Measurements from ENCODE around the gene ISL2.

Gene ISL2

GRCh38 chr15:76353023-76353577, 16.5 kb downstream of the ISL2 start:
- Histone ChIP-seq H3K4me3 (ENCODE audit: low read depth, low read length, poor library complexity, severe bottlenecking) (no peak overlapping the region), H3K9me3 (ENCODE audit: low read length) (no peaks in the 10 kb centered on the region), H3K9me2 (ENCODE audit: low read depth, low read length) (no peaks in the 10 kb centered on the region), H3K79me2 (ENCODE audit: insufficient read depth, low read length) (no peaks in the 10 kb centered on the region), H2AFZ (ENCODE audit: low read length) (no peak overlapping the region), H3K36me3 (ENCODE audit: insufficient read depth, low read length) (no peaks in the 10 kb centered on the region), H3K4me2 (ENCODE audit: low read length) (no peak overlapping the region), H4K20me1 (ENCODE audit: insufficient read depth, low read length) (no peaks in the 10 kb centered on the region), H3K9ac (ENCODE audit: low read length) (no peak overlapping the region), H3K27me3 (ENCODE audit: insufficient read depth, low read length) (no peaks in the 10 kb centered on the region), H3K27ac (ENCODE audit: low read depth, low read length, poor library complexity, severe bottlenecking) (no peak overlapping the region), H3K4me1 (ENCODE audit: insufficient read depth, low read length, severe bottlenecking) (no peaks in the 10 kb centered on the region), H3F3A (ENCODE audit: insufficient read depth, low read length) (no peaks in the 10 kb centered on the region)
- TF ChIP-seq, protein P1, sequence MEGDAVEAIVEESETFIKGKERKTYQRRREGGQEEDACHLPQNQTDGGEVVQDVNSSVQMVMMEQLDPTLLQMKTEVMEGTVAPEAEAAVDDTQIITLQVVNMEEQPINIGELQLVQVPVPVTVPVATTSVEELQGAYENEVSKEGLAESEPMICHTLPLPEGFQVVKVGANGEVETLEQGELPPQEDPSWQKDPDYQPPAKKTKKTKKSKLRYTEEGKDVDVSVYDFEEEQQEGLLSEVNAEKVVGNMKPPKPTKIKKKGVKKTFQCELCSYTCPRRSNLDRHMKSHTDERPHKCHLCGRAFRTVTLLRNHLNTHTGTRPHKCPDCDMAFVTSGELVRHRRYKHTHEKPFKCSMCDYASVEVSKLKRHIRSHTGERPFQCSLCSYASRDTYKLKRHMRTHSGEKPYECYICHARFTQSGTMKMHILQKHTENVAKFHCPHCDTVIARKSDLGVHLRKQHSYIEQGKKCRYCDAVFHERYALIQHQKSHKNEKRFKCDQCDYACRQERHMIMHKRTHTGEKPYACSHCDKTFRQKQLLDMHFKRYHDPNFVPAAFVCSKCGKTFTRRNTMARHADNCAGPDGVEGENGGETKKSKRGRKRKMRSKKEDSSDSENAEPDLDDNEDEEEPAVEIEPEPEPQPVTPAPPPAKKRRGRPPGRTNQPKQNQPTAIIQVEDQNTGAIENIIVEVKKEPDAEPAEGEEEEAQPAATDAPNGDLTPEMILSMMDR (IDR thresholded peaks at IDR 0.05; ENCODE audit: low read length), result no peak
- no peak for TF ChIP-seq EZH2 (IDR thresholded peaks at IDR 0.05; ENCODE audit: borderline replicate concordance, low read length)

DNA sequence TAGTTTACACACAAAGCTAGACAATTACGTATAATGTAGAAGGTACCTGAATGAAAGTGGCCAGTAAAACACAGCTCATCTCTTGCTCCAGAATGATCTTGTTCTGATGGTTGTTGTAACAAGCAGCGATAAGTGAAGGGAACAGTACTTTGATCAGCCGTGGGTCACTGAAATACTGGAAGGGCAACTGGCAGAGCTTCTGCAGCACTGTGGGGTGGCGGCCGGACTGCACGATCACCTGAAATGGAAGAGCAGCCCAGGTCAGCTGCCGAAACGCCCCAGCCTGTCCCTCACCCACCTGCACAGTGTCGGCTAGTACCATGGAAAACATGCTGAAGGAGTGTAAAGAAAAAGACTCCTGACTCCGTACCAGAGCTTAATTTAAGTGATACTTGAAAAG, 17.3 kb downstream of the ISL2 start:
- H3K27me3 ChIP-seq (ENCODE audit: insufficient read depth, low read length), result no peaks in the 10 kb centered on the region
- no peak overlapping the region for H3K27ac ChIP-seq (ENCODE audit: low read depth, low read length, poor library complexity, severe bottlenecking)
- H3K9me3 ChIP-seq (ENCODE audit: low read length), result no peaks in the 10 kb centered on the region
- no peak overlapping the region for H3K4me2 ChIP-seq (ENCODE audit: low read length)
- no peaks in the 10 kb centered on the region for H3K36me3 ChIP-seq (ENCODE audit: insufficient read depth, low read length)
- H4K20me1 ChIP-seq (ENCODE audit: insufficient read depth, low read length), result no peaks in the 10 kb centered on the region
- H3F3A ChIP-seq (ENCODE audit: insufficient read depth, low read length), result no peaks in the 10 kb centered on the region
- H3K4me1 ChIP-seq (ENCODE audit: insufficient read depth, low read length, severe bottlenecking), result no peaks in the 10 kb centered on the region
- no peaks in the 10 kb centered on the region for H3K9me2 ChIP-seq (ENCODE audit: low read depth, low read length)
- no peak overlapping the region for H2AFZ ChIP-seq (ENCODE audit: low read length)
- no peak for TF ChIP-seq EZH2 (IDR thresholded peaks at IDR 0.05; ENCODE audit: borderline replicate concordance, low read length)
- TF ChIP-seq, protein P1 (IDR thresholded peaks at IDR 0.05; ENCODE audit: low read length), result no peak
- no peak overlapping the region for H3K4me3 ChIP-seq (ENCODE audit: low read depth, low read length, poor library complexity, severe bottlenecking)
- H3K9ac ChIP-seq (ENCODE audit: low read length), result no peak overlapping the region
- H3K79me2 ChIP-seq (ENCODE audit: insufficient read depth, low read length), result no peaks in the 10 kb centered on the region

DNA sequence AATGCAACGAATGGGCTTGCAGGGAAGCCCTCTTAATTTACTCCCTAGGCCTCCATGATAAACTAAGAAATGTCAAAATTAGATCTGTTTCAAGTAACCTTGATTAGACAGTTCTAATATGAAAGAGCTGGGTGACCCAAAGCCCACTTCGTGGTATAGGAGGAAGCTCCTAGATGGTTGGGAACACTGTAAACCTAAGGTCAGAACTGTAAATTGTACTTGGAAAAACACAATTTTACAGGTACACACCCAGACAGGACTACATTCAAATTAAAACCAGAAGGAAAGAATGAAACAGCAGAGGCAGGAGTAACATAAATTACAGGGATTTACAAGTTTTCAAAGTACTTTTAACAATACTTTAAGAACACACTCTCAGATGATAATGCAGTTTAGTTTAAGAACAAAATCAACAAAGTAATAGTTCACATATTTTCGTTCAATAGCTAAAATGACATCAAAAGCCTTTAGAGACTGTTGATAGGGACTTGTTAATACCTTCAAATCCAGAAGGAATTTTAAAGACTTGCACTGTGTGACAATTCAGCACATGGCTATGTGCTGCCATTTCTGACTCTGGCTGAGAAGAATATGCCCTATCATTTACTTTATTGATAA, 18.4 kb downstream of the ISL2 start:
- Histone ChIP-seq H2AFZ (ENCODE audit: low read length) (no peak overlapping the region), H3K36me3 (ENCODE audit: insufficient read depth, low read length) (no peaks in the 10 kb centered on the region), H3K4me3 (ENCODE audit: low read depth, low read length, poor library complexity, severe bottlenecking) (no peak overlapping the region), H3K27me3 (ENCODE audit: insufficient read depth, low read length) (no peaks in the 10 kb centered on the region), H3K9ac (ENCODE audit: low read length) (no peak overlapping the region), H3K4me1 (ENCODE audit: insufficient read depth, low read length, severe bottlenecking) (no peaks in the 10 kb centered on the region), H3F3A (ENCODE audit: insufficient read depth, low read length) (no peaks in the 10 kb centered on the region), H3K27ac (ENCODE audit: low read depth, low read length, poor library complexity, severe bottlenecking) (no peak overlapping the region), H3K9me2 (ENCODE audit: low read depth, low read length) (no peaks in the 10 kb centered on the region), H3K79me2 (ENCODE audit: insufficient read depth, low read length) (no peaks in the 10 kb centered on the region), H3K4me2 (ENCODE audit: low read length) (no peak overlapping the region), H4K20me1 (ENCODE audit: insufficient read depth, low read length) (no peaks in the 10 kb centered on the region), H3K9me3 (ENCODE audit: low read length) (no peaks in the 10 kb centered on the region)
- no peak for TF ChIP-seq EZH2 (IDR thresholded peaks at IDR 0.05; ENCODE audit: borderline replicate concordance, low read length)
- TF ChIP-seq, protein P1 (IDR thresholded peaks at IDR 0.05; ENCODE audit: low read length), result no peak
